Peyer's patch (tissue), 4 donors: Measurements from ENCODE around the gene GRAMD2A. TPM values are rescaled to one million over a fixed set of nuclear protein-coding genes. Genes with fewer than 3 reads are reported as not detected.

Source experiments
- DNase-seq, 3 donors: peaks; one replicate each; pipeline ENCODE4 v3.0.0-alpha.2; 2017 to 2019
- H3K27ac ChIP-seq, 4 donors: fragments of 200-600 bp; sonication (generic); one replicate each; pipeline ENCODE4 v1.5.1; 2016 to 2019
- H3K27me3 ChIP-seq, 2 donors: fragments of 200-600 bp; sonication (generic); one replicate each; pipeline ENCODE4 v1.5.1; 2019
- H3K36me3 ChIP-seq, 3 donors: fragments of 200-600 bp; sonication (generic); one replicate each; pipeline ENCODE4 v1.5.1; 2016 to 2019
- H3K4me1 ChIP-seq, 4 donors: fragments of 200-600 bp; sonication (generic); one replicate each; pipeline ENCODE4 v1.5.1; 2016 to 2019
- H3K4me3 ChIP-seq, 4 donors: fragments of 200-600 bp; sonication (generic); 1 replicate in 3 of 4; 2 replicates in 1 of 4; pipeline ENCODE4 v1.5.1; 2016 to 2019; ENCODE audit warnings: mild to moderate bottlenecking in 1 of 4
- H3K9me3 ChIP-seq, 4 donors: fragments of 200-600 bp; sonication (generic); one replicate each; pipeline ENCODE4 v1.5.1; 2016 to 2019; ENCODE audit warnings: mild to moderate bottlenecking in 1 of 4
- POLR2A ChIP-seq, 2 donors: fragments of 450-650 bp; IDR thresholded peaks; one replicate each; pipeline ENCODE4 v1.5.1; 2017; ENCODE audit warnings: antibody characterized with exemption in 2 of 2, mild to moderate bottlenecking in 2 of 2, moderate library complexity in 2 of 2
- total RNA-seq, 4 donors: library from RNA; depleted of rRNA; stranded (reverse); fragments of >200 nt; gene quantifications; one replicate each; pipeline ENCODE4 v1.1.0, GENCODE V29; 2016
- TF ChIP-seq, protein P1 (sequence below), 6 experiments: fragments of 450-650 bp in 4 of 6; fragments of 200-600 bp in 2 of 6; sonication (generic) in 1 of 6; IDR thresholded peaks; one replicate each; pipeline ENCODE4 v1.5.1; 2017 to 2019; ENCODE audit warnings: antibody characterized with exemption in 6 of 6, mild to moderate bottlenecking in 3 of 6, moderate library complexity in 1 of 6

The GRAMD2A gene
- total RNA-seq, 4 donors from 2014 or later: 3.3 to 27.8 (median 20.4) TPM

DNA sequence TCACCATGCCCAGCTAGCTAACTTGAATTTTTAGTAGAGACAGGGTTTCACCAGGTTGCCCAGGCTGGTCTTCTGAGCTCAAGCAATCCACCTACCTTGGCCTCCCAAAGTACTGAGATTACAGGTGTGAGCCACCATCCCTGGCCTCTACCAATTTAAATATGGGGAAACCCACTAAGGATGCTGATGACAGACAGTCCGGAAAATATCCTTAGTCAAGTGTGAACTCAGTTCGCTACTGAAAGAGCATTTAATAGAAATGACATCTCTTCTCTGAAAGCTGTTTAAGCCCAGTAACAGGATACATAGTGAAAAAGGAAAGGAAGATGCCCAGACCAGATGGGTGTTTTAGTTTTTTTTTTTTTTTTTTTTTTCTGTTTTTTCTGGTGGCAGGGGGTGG, 7.7 kb upstream of the GRAMD2A start:
- Histone ChIP-seq H3K36me3 (peaks cover 0 to 99% (median 5%) of the 10 kb centered on the region in 3 donors), H3K4me1 (peaks cover 0 to 13% (median 0%) of the 10 kb centered on the region in 4 donors)

DNA sequence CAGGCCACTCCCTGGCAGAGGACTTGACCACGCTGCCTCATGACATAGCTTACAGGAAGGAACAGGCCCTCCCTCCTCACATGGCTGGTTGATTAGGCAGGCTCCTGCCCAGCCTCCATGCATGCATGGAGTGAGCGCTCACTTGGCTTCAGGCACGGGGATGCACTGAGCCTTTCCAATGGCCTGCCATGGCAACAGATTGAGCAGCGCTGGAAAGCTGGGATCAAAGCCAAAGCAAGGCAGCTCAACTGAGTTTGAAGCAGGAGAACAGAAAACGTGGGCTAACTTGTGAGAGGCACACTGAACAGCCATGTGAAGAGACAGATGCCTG, 5.9 kb upstream of the GRAMD2A start:
- no peak for TF ChIP-seq POLR2A (IDR thresholded peaks at IDR 0.05)
- TF ChIP-seq, protein P1, sequence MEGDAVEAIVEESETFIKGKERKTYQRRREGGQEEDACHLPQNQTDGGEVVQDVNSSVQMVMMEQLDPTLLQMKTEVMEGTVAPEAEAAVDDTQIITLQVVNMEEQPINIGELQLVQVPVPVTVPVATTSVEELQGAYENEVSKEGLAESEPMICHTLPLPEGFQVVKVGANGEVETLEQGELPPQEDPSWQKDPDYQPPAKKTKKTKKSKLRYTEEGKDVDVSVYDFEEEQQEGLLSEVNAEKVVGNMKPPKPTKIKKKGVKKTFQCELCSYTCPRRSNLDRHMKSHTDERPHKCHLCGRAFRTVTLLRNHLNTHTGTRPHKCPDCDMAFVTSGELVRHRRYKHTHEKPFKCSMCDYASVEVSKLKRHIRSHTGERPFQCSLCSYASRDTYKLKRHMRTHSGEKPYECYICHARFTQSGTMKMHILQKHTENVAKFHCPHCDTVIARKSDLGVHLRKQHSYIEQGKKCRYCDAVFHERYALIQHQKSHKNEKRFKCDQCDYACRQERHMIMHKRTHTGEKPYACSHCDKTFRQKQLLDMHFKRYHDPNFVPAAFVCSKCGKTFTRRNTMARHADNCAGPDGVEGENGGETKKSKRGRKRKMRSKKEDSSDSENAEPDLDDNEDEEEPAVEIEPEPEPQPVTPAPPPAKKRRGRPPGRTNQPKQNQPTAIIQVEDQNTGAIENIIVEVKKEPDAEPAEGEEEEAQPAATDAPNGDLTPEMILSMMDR (IDR thresholded peaks at IDR 0.05): no peak
- Histone ChIP-seq H3K27me3 (no peaks in the 10 kb centered on the region), H3K4me3 (no peak overlapping the region), H3K4me1 (peaks cover 0 to 27% (median 0%) of the 10 kb centered on the region in 4 donors), H3K27ac (peak overlapping the region in 2 of 4 donors; percentile 8 to 31), H3K9me3 (no peaks in the 10 kb centered on the region), H3K36me3 (peaks cover 0 to 95% (median 5%) of the 10 kb centered on the region in 3 donors)
- no peak for DNase-seq

More for the DNA sequence above, 7.7 kb upstream of the GRAMD2A start:
- Histone ChIP-seq H3K27me3 (no peaks in the 10 kb centered on the region), H3K4me3 (no peak overlapping the region), H3K9me3 (no peaks in the 10 kb centered on the region), H3K27ac (no peak overlapping the region)
- DNase-seq: no peak
- TF ChIP-seq, protein P1 (IDR thresholded peaks at IDR 0.05): no peak
- no peak for TF ChIP-seq POLR2A (IDR thresholded peaks at IDR 0.05)

DNA sequence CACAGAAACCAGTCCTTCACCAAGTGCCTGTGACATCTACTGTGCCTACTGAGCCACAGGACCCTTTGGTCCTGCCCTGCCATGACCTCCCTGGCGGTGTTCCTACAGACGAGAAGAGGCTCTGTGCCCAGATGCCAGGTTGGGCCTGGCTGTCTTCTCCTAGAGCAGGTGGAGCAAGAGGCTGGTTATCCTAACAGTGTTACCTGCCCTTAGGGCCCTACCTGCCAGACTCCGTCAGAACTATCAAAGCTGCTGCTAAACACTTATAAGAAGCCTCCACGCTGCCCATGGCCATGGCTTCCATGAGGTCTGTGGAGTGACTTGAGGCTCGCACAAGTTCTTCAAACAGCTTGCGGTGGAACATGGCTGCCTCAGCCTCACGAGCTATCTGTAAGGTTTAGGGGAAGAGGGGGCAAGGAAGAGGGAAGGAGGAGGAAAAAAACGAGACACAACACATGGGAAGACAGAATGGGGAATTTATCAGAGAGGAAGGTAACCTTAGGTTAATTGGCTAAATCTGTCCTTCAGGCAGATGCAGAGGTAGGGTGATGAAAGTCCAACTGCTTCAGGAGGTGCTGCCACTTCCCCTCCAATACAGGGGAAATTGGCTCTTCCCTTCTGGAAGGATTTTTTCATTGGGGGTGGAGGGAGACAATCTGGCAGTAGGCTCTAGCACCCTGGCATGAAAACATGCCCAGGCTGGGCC, 5.4 kb upstream of the GRAMD2A start:
- no peaks in the 10 kb centered on the region for H3K9me3 ChIP-seq
- peak overlapping the region in 2 of 4 donors; percentile 8 to 31 for H3K27ac ChIP-seq
- TF ChIP-seq, protein P1 (IDR thresholded peaks at IDR 0.05): no peak
- TF ChIP-seq POLR2A (IDR thresholded peaks at IDR 0.05): no peak
- H3K36me3 ChIP-seq: peaks cover 0 to 91% (median 5%) of the 10 kb centered on the region in 3 donors
- H3K27me3 ChIP-seq: no peaks in the 10 kb centered on the region
- peaks cover 0 to 33% (median 0%) of the 10 kb centered on the region in 4 donors for H3K4me1 ChIP-seq
- no peak overlapping the region for H3K4me3 ChIP-seq
- no peak for DNase-seq

DNA sequence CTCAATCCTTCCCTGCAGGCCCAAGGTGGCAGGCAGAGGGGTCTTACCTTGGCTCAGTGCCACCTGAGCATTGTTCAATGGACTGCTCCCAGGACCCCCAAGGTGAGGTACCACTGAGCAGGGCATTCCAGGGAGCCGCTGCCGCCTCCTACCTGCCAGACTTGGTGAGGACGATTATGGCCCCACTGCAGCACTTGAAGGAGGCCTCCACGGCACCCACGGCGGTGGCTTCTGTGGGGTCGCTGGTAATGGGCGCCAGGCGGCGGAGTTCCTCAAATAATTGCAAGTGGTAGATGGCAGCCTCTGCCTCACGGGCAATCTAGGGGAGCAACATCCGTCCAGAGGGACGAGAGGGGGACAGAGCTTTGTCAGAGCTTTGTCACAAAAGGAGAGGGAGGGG, 4.7 kb upstream of the GRAMD2A start:
- no peak for TF ChIP-seq POLR2A (IDR thresholded peaks at IDR 0.05)
- TF ChIP-seq, protein P1 (IDR thresholded peaks at IDR 0.05): no peak
- DNase-seq: no peak
- Histone ChIP-seq H3K9me3 (no peaks in the 10 kb centered on the region), H3K4me3 (no peak overlapping the region), H3K27ac (peak overlapping the region in 2 of 4 donors; percentile 31 to 48), H3K4me1 (peaks cover 0 to 35% (median 0%) of the 10 kb centered on the region in 4 donors), H3K36me3 (peaks cover 0 to 84% (median 5%) of the 10 kb centered on the region in 3 donors), H3K27me3 (no peaks in the 10 kb centered on the region)

DNA sequence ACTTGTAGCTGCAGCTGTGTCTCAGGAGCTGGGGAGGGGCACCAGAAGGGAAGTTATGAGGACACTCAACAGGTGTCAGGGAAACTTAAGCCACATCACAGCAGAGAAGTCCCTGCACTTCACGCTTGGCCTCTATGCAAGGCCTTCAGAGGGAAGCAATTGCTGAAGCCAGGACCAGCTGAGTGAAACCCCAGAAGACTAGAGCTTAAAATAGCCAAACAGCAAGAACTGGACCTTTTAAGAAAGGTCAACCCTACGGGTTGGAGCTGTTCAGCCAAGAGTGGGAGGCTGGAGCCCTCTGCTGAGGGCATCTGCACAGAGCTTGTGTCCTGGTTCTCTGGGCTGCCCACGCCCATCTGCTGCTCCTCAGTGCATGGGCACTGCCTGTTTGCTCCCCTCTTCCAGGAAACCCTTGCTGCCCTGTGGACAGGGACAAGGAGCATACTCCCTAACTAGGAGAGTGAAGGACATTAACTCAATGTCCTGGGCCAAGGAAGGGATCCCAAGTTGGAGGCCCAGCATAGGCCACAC, 3.9 kb upstream of the GRAMD2A start:
- peaks cover 0 to 35% (median 0%) of the 10 kb centered on the region in 4 donors for H3K4me1 ChIP-seq
- no peak for DNase-seq
- H3K4me3 ChIP-seq: no peak overlapping the region
- H3K27ac ChIP-seq: peak overlapping the region in 2 of 4 donors; percentile 48 to 63
- no peaks in the 10 kb centered on the region for H3K27me3 ChIP-seq
- no peak for TF ChIP-seq POLR2A (IDR thresholded peaks at IDR 0.05)
- TF ChIP-seq, protein P1 (IDR thresholded peaks at IDR 0.05): no peak
- no peaks in the 10 kb centered on the region for H3K9me3 ChIP-seq
- H3K36me3 ChIP-seq: peaks cover 0 to 76% (median 0%) of the 10 kb centered on the region in 3 donors
